Measurements from ENCODE around the gene THAP5. TPM values are rescaled to one million over a fixed set of nuclear protein-coding genes. Genes with fewer than 3 reads are reported as not detected.

The THAP5 gene
- total RNA-seq, 1 donor from 2014 or later = 21.1 TPM

- DNase-seq (ENCODE audit: low read depth) (no peak), FAIRE-seq (no peak)
- TF ChIP-seq, protein P1, sequence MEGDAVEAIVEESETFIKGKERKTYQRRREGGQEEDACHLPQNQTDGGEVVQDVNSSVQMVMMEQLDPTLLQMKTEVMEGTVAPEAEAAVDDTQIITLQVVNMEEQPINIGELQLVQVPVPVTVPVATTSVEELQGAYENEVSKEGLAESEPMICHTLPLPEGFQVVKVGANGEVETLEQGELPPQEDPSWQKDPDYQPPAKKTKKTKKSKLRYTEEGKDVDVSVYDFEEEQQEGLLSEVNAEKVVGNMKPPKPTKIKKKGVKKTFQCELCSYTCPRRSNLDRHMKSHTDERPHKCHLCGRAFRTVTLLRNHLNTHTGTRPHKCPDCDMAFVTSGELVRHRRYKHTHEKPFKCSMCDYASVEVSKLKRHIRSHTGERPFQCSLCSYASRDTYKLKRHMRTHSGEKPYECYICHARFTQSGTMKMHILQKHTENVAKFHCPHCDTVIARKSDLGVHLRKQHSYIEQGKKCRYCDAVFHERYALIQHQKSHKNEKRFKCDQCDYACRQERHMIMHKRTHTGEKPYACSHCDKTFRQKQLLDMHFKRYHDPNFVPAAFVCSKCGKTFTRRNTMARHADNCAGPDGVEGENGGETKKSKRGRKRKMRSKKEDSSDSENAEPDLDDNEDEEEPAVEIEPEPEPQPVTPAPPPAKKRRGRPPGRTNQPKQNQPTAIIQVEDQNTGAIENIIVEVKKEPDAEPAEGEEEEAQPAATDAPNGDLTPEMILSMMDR (IDR thresholded peaks at IDR 0.05; ENCODE audit: insufficient read depth, low read length, severe bottlenecking) = no peak
- Histone ChIP-seq H3K36me3 (ENCODE audit: control insufficient read depth, insufficient read depth, low read length) (no peaks in the 10 kb centered on the region), H3K27me3 (ENCODE audit: control insufficient read depth, insufficient read depth, low read length) (no peaks in the 10 kb centered on the region), H3K4me3 (ENCODE audit: low read depth, low read length) (no peak overlapping the region)
Observed at GRCh38 chr7:108535744-108536143, 33.8 kb downstream of the THAP5 start.

DNA sequence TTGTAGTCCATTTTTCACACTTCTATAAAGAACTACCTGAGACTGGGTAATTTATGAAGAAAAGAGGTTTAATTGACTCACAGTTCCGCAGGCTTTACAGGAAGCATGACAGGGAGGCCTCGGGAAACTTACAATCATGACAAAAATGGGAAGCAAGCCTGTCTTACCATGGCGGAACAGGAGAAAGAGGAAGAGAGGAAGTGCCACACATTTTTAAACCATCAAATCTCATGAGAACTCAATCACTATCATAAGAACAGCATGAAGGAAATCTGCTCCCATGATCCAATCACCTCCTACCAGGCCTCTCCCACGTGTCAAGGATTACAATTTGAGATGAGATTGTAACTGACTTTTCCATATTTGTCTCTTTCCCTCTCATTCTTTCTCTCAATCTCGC lies 34.2 kb downstream of the THAP5 start:
- no peaks in the 10 kb centered on the region for H3K27me3 ChIP-seq (ENCODE audit: control insufficient read depth, insufficient read depth, low read length)
- FAIRE-seq (no peak), DNase-seq (ENCODE audit: low read depth) (no peak)
- no peak overlapping the region for H3K4me3 ChIP-seq (ENCODE audit: low read depth, low read length)
- H3K36me3 ChIP-seq (ENCODE audit: control insufficient read depth, insufficient read depth, low read length) = no peaks in the 10 kb centered on the region
- TF ChIP-seq, protein P1 (IDR thresholded peaks at IDR 0.05; ENCODE audit: insufficient read depth, low read length, severe bottlenecking) = no peak

DNA sequence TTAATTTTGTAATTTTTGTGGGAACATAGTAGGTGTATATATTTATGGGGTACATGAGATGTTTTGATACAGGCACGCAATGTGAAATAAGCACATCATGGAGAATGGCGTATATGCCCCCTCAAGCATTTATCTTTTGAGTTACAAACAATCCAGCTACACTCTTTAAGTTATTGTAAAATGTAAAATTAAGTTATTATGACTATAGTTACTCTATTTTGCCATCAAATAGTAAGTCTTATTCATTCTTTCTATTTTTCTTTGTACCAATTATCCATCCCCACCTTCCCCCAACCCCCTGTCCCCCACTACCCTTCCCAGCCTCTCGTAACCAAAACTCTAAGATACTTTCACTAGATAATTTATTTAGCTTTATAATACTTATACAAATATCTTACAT lies 35.8 kb downstream of the THAP5 start:
- FAIRE-seq = no peak
- TF ChIP-seq, protein P1 (IDR thresholded peaks at IDR 0.05; ENCODE audit: insufficient read depth, low read length, severe bottlenecking) = no peak
- no peaks in the 10 kb centered on the region for H3K36me3 ChIP-seq (ENCODE audit: control insufficient read depth, insufficient read depth, low read length)
- no peak for DNase-seq (ENCODE audit: low read depth)
- H3K4me3 ChIP-seq (ENCODE audit: low read depth, low read length) = no peak overlapping the region
- no peaks in the 10 kb centered on the region for H3K27me3 ChIP-seq (ENCODE audit: control insufficient read depth, insufficient read depth, low read length)

- Histone ChIP-seq H3K4me3 (ENCODE audit: low read depth, low read length) (no peak overlapping the region), H3K36me3 (ENCODE audit: control insufficient read depth, insufficient read depth, low read length) (no peaks in the 10 kb centered on the region), H3K27me3 (ENCODE audit: control insufficient read depth, insufficient read depth, low read length) (no peaks in the 10 kb centered on the region)
- FAIRE-seq (no peak), DNase-seq (ENCODE audit: low read depth) (no peak)
- TF ChIP-seq, protein P1 (IDR thresholded peaks at IDR 0.05; ENCODE audit: insufficient read depth, low read length, severe bottlenecking) = no peak
Observed at GRCh38 chr7:108529341-108529740, 40.2 kb downstream of the THAP5 start.

DNA sequence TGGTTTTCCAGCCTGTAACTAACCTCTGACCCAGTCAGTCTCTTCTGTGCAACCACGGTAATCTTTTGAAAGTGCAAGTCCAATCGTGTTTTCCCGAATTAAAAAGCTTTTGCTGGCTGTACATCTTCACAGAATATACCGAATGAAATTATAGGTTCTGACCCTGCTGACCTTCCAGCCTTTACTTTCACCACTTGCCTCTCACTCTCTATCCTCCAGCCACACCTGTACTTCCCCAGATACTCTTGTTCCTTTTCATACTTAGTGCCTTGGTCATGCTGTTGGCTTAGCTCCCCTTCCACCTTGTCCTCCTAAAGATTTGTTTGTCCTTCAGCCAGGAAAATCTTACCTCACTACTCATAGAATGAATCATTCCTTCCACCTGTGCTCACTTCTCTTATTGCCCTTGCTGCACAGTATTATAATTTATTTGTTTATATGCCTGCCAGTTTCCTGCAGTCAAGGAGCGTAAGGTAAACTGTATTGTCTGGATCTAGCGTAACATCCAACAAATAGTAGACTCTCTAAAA lies 41.3 kb downstream of the THAP5 start:
- H3K4me3 ChIP-seq (ENCODE audit: low read depth, low read length) = no peak overlapping the region
- FAIRE-seq = no peak
- H3K27me3 ChIP-seq (ENCODE audit: control insufficient read depth, insufficient read depth, low read length) = no peaks in the 10 kb centered on the region
- peak; percentile 94 for DNase-seq (ENCODE audit: low read depth)
- no peaks in the 10 kb centered on the region for H3K36me3 ChIP-seq (ENCODE audit: control insufficient read depth, insufficient read depth, low read length)
- TF ChIP-seq, protein P1 (IDR thresholded peaks at IDR 0.05; ENCODE audit: insufficient read depth, low read length, severe bottlenecking) = no peak

GRCh38 chr7:108526768-108527017 lies 42.8 kb downstream of the THAP5 start:
- Histone ChIP-seq H3K36me3 (ENCODE audit: control insufficient read depth, insufficient read depth, low read length) (no peaks in the 10 kb centered on the region), H3K4me3 (ENCODE audit: low read depth, low read length) (peak overlapping the region; percentile 98), H3K27me3 (ENCODE audit: control insufficient read depth, insufficient read depth, low read length) (no peaks in the 10 kb centered on the region)
- FAIRE-seq (no peak), DNase-seq (ENCODE audit: low read depth) (no peak)
- TF ChIP-seq, protein P1 (IDR thresholded peaks at IDR 0.05; ENCODE audit: insufficient read depth, low read length, severe bottlenecking) = no peak
